Cardiac muscle cell (in vitro differentiated cells and primary cell): Measurements from ENCODE around the gene VOPP1. TPM values are rescaled to one million over a fixed set of nuclear protein-coding genes. Genes with fewer than 3 reads are reported as not detected.
"Not testable (repeated sequence)": the region's sequence is repeated elsewhere in the genome, so short reads cannot be mapped to it uniquely, and the experiment has no call there.

ENCODE experiments used
- DNase-seq, 2 donors: peaks; one replicate each; pipeline versions ENCODE4 v3.0.0 to v3.0.0-alpha.2; 2010 to 2017; ENCODE audit warnings: low read depth in 1 of 2, low spot score in 1 of 2
- H3K27ac ChIP-seq: fragments of 200-600 bp; sonication (generic); 2 replicates; pipeline ENCODE4 v1.5.1; 2016
- H3K27me3 ChIP-seq: fragments of 200-600 bp; sonication (generic); 2 replicates; pipeline ENCODE4 v1.6.0; 2016; ENCODE audit warnings: control low read depth
- H3K36me3 ChIP-seq: fragments of 200-600 bp; sonication (generic); 2 replicates; pipeline ENCODE4 v1.5.1; 2016; ENCODE audit warnings: control low read depth
- H3K4me1 ChIP-seq: fragments of 200-600 bp; sonication (generic); 2 replicates; pipeline ENCODE4 v1.8.1; 2017; ENCODE audit warnings: low read depth, mild to moderate bottlenecking, mixed run types
- H3K4me3 ChIP-seq: fragments of 200-600 bp; sonication (generic); 2 replicates; pipeline ENCODE4 v1.5.1; 2016; ENCODE audit warnings: mild to moderate bottlenecking
- H3K9me3 ChIP-seq: fragments of 200-600 bp; sonication (generic); 2 replicates; pipeline ENCODE4 v1.5.1; 2017; ENCODE audit warnings: low read depth, mild to moderate bottlenecking, control low read depth
- CTCF ChIP-seq: IDR thresholded peaks from 2 replicates; pipeline ENCODE4 v1.5.1; 2012; ENCODE audit warnings: low read depth, mild to moderate bottlenecking, low read length
- polyA plus RNA-seq: library from polyadenylated mRNA; unstranded; fragments of >200 nt; fragmentation: Nextera tagmentation; extraction: Ambion mirVana; gene quantifications from 2 replicates; pipeline ENCODE4 v1.2.1, GENCODE V29; 2016
- total RNA-seq: library from RNA; depleted of rRNA; stranded (reverse); fragments of >200 nt; gene quantifications from 2 replicates; pipeline ENCODE4 v1.2.3, GENCODE V29; 2016

Gene VOPP1
- 19.3 and 21.3 TPM in 2 replicates for total RNA-seq
- 5.0 and 9.6 TPM in 2 replicates for polyA plus RNA-seq

GRCh38 chr7:55572378-55573233 lies at the start of gene VOPP1:
Gene VOPP1 (minus strand): TSS chr7:55572502. CDS start chr7:55572324, 178 bp downstream.
- peak; percentile 76 to 85 for DNase-seq
- no peaks in the 10 kb centered on the region for H3K9me3 ChIP-seq
- peak within 1 kb of the TSS; percentile 70 for H3K4me3 ChIP-seq
- H3K27me3 ChIP-seq, result peaks cover 19% of the 10 kb centered on the region
- no peaks in the 10 kb centered on the region for H3K36me3 ChIP-seq
- H3K27ac ChIP-seq, result no peak within 1 kb of the TSS
- TF ChIP-seq CTCF, result no peak
- no peaks in the 10 kb centered on the region for H3K4me1 ChIP-seq

- no peak overlapping the region for H3K4me3 ChIP-seq
- no peaks in the 10 kb centered on the region for H3K9me3 ChIP-seq
- H3K27ac ChIP-seq, result no peak overlapping the region
- H3K4me1 ChIP-seq, result no peaks in the 10 kb centered on the region
- no peak for TF ChIP-seq CTCF
- H3K27me3 ChIP-seq, result no peaks in the 10 kb centered on the region
- H3K36me3 ChIP-seq, result no peaks in the 10 kb centered on the region
- DNase-seq, result no peak
Observed at GRCh38 chr7:55618913-55619312, 46.6 kb upstream of the VOPP1 start.

GRCh38 chr7:55614365-55615064 lies 42.2 kb upstream of the VOPP1 start:
- not testable (repeated sequence) for DNase-seq, H3K4me3 ChIP-seq, H3K4me1 ChIP-seq, H3K27me3 ChIP-seq, H3K9me3 ChIP-seq, H3K36me3 ChIP-seq, H3K27ac ChIP-seq

- not testable (repeated sequence) for H3K36me3 ChIP-seq, DNase-seq, H3K4me3 ChIP-seq, H3K4me1 ChIP-seq, H3K9me3 ChIP-seq, H3K27me3 ChIP-seq, H3K27ac ChIP-seq
Observed at GRCh38 chr7:55609726-55610125, 37.4 kb upstream of the VOPP1 start.

- H3K4me1 ChIP-seq, DNase-seq, H3K27me3 ChIP-seq, H3K9me3 ChIP-seq, H3K36me3 ChIP-seq, H3K27ac ChIP-seq, H3K4me3 ChIP-seq: not testable (repeated sequence)
Observed at GRCh38 chr7:55605661-55606060, 33.4 kb upstream of the VOPP1 start.

- not testable (repeated sequence) for H3K4me1 ChIP-seq, H3K27me3 ChIP-seq, H3K9me3 ChIP-seq, H3K36me3 ChIP-seq, H3K4me3 ChIP-seq, H3K27ac ChIP-seq
- DNase-seq, result peak; percentile 26 to 34
- TF ChIP-seq CTCF, result peak; percentile 52
Observed at GRCh38 chr7:55597944-55598499, 25.7 kb upstream of the VOPP1 start.

GRCh38 chr7:55597214-55597739 lies 25.0 kb upstream of the VOPP1 start:
- H3K27me3 ChIP-seq, H3K4me1 ChIP-seq, H3K36me3 ChIP-seq, DNase-seq, H3K9me3 ChIP-seq, H3K27ac ChIP-seq, H3K4me3 ChIP-seq: not testable (repeated sequence)
